Psoas muscle (tissue), 8 donors: ENCODE data around the gene PTGER1. TPM values are rescaled to one million over a fixed set of nuclear protein-coding genes. Genes with fewer than 3 reads are reported as not detected.

Source experiments
- ATAC-seq, 4 donors: fragments of 200-7000 bp; cut with Tn5 transposase; one replicate each; pipeline ENCODE4 v1.9.1; 2020; ENCODE audit warnings: moderate library complexity in 3 of 4, mild to moderate bottlenecking in 2 of 4
- DNase-seq, 2 donors: peaks; one replicate each; pipeline ENCODE4 v3.0.0-alpha.2; 2020
- H3K27ac ChIP-seq: fragments of 200-600 bp; one replicate; pipeline ENCODE4 v1.8.0; 2022
- H3K27me3 ChIP-seq, 3 donors: fragments of 200-600 bp in 1 of 3; one replicate each; pipeline versions ENCODE4 v1.6.1 to v1.8.0; 2013 to 2022; ENCODE audit warnings: low read length in 2 of 3, mild to moderate bottlenecking in 2 of 3, moderate library complexity in 1 of 3; ENCODE audit not compliant: insufficient read depth in 3 of 3
- H3K36me3 ChIP-seq, 2 donors: fragments of 200-600 bp in 1 of 2; one replicate each; pipeline versions ENCODE4 v1.6.1 to v1.8.0; 2013 to 2022; ENCODE audit warnings: low read depth in 1 of 2, mild to moderate bottlenecking in 1 of 2, moderate library complexity in 1 of 2; ENCODE audit not compliant: insufficient read depth in 1 of 2
- H3K4me1 ChIP-seq: fragments of 200-600 bp; one replicate; pipeline ENCODE4 v1.8.0; 2022
- H3K4me3 ChIP-seq: fragments of 200-600 bp; one replicate; pipeline ENCODE4 v1.8.0; 2022; ENCODE audit warnings: mild to moderate bottlenecking
- H3K9me3 ChIP-seq: fragments of 200-600 bp; one replicate; pipeline ENCODE4 v1.8.0; 2022
- CTCF ChIP-seq: fragments of 200-600 bp; IDR thresholded peaks from one replicate; pipeline ENCODE4 v1.8.0; 2022; ENCODE audit warnings: antibody characterized with exemption
- WGBS, 3 donors: extraction: QIAGEN DNeasy Blood & Tissue Kit; methylation state at CpG; one replicate each; pipeline versions ENCODE4 v1.1.6 to v1.1.7; 2013; 5-methylcytosine and 5-hydroxymethylcytosine counted together
- intact Hi-C, 2 donors: fragments of 100-400 bp; cut with DNase I; formaldehyde crosslinking; loops; one replicate each; pipeline versions ENCODE4 v1.11.0 to v1.14.2; 2022
- polyA plus RNA-seq, 3 donors: library from polyadenylated mRNA; stranded (reverse); fragments of 200-250 nt; gene quantifications; one replicate each; pipeline ENCODE4 v1.2.3, GENCODE V29; 2013
- total RNA-seq, 4 donors: library from RNA; stranded (reverse); fragmentation: NEBNext Ultra II Directional in 2 of 4; extraction: Animal tissue kit (Norgen Biotek cat#: 25700) in 2 of 4; gene quantifications; one replicate each; pipeline versions ENCODE4 v1.2.1 to v1.2.4, GENCODE V29; 2021 to 2023
- donor health status: healthy with polysubstance abuse.
- donor health status: DM: no; HTN: no; CAD: no; lungs with moderate emphysema.
- donor health status: Bipolar disorder and iron deficiency.
- donor health status: healthy.
- donor health status: DM: yes; HTN: yes; CAD: no.
- donor health status: DM: no; HTN: no; CAD: no.
- donor health status: DM: no; HTN: no; CAD: no.
- donor health status: DM: yes; HTN: yes; CAD: no.

The PTGER1 gene
- total and polyA plus RNA-seq, 7 donors = 0.05 to 0.25 (median 0.10) TPM; not detected in 2

- peak in 1 of 4 donors; percentile 2 for ATAC-seq
- H3K27ac ChIP-seq = no peak overlapping the region
- peaks cover 0 to 38% (median 13%) of the 10 kb centered on the region in 3 donors for H3K27me3 ChIP-seq
- TF ChIP-seq CTCF = no peak
- intact Hi-C loops = no loop called here
- no peaks in the 10 kb centered on the region for H3K9me3 ChIP-seq
- H3K4me1 ChIP-seq = peaks cover 8% of the 10 kb centered on the region
- WGBS, 3 donors = 5 to 9% (median 7%) methylated on average over 60 to 97 of the region's 97 CpGs
- DNase-seq = no peak
- H3K36me3 ChIP-seq = peaks cover 5 to 27% of the 10 kb centered on the region in 2 donors
- H3K4me3 ChIP-seq = peak overlapping the region; percentile 48
These were observed 1.8 kb downstream of the PTGER1 start for GRCh38 chr19:14473073-14473977.

GRCh38 chr19:14472202-14472938, 2.8 kb downstream of the PTGER1 start:
- Histone ChIP-seq H3K4me1 (peaks cover 8% of the 10 kb centered on the region), H3K4me3 (peak overlapping the region; percentile 33), H3K27ac (no peak overlapping the region), H3K36me3 (peaks cover under 1 to 30% of the 10 kb centered on the region in 2 donors), H3K27me3 (peaks cover 0 to 38% (median 8%) of the 10 kb centered on the region in 3 donors), H3K9me3 (no peaks in the 10 kb centered on the region)
- TF ChIP-seq CTCF = peak; percentile 92
- DNase-seq (peak; percentile 76 to 84), ATAC-seq (peak; percentile 62 to 82 (median 67))
- intact Hi-C loops = no loop called here
- WGBS, 3 donors = 2 to 3% (median 2%) methylated on average over 58 to 66 of the region's 66 CpGs

GRCh38 chr19:14471436-14472187, 3.5 kb downstream of the PTGER1 start:
- Histone ChIP-seq H3K27me3 (peaks cover 0 to 31% (median 8%) of the 10 kb centered on the region in 3 donors), H3K36me3 (peaks cover 0 to 37% of the 10 kb centered on the region in 2 donors), H3K9me3 (no peaks in the 10 kb centered on the region), H3K27ac (no peak overlapping the region), H3K4me1 (peaks cover 8% of the 10 kb centered on the region), H3K4me3 (no peak overlapping the region)
- DNase-seq (no peak), ATAC-seq (no peak)
- no peak for TF ChIP-seq CTCF
- intact Hi-C loops = no loop called here
- WGBS, 3 donors = 76 to 84% (median 76%) methylated on average over 44 to 46 of the region's 46 CpGs

GRCh38 chr19:14470031-14470876, 4.9 kb downstream of the PTGER1 start:
- peaks cover 0 to 51% of the 10 kb centered on the region in 2 donors for H3K36me3 ChIP-seq
- H3K4me1 ChIP-seq = peaks cover 8% of the 10 kb centered on the region

More at GRCh38 chr19:14470031-14470876, 4.9 kb downstream of the PTGER1 start:
- Histone ChIP-seq H3K4me3 (no peak overlapping the region), H3K9me3 (no peaks in the 10 kb centered on the region), H3K27me3 (peaks cover 0 to 24% (median 4%) of the 10 kb centered on the region in 3 donors), H3K27ac (no peak overlapping the region)
- TF ChIP-seq CTCF = no peak
- ATAC-seq = no peak
- intact Hi-C loops = no loop called here
- DNase-seq = no peak
- WGBS, 3 donors = 81 to 83% (median 82%) methylated on average over 32 of the region's 32 CpGs
